ENCODE measurements around the gene MAGEA9B.

- TF ChIP-seq CTCF (IDR thresholded peaks at IDR 0.05 in 4 of 5, conservative IDR thresholded peaks at IDR 0.05 in 1 of 5), result peak in 1 of 5 experiments; percentile 22
- no peak for TF ChIP-seq POLR2A (IDR thresholded peaks at IDR 0.05)
These were observed 43.5 kb upstream of the MAGEA9B start for GRCh38 chrX:149630681-149631233.

All from gastrocnemius medialis (tissue), 4 donors.